Hepatocyte (in vitro differentiated cells): ENCODE results near the gene MAPKAP1. TPM values are rescaled to one million over a fixed set of nuclear protein-coding genes. Genes with fewer than 3 reads are reported as not detected.

ENCODE experiments used
- DNase-seq: peaks from one replicate; pipeline ENCODE4 v3.0.0-alpha.2; 2016; ENCODE audit warnings: low spot score
- H2AFZ ChIP-seq: fragments of 200-600 bp; sonication (generic); 2 replicates; pipeline ENCODE4 v1.6.0; 2016; ENCODE audit warnings: antibody characterized with exemption, mild to moderate bottlenecking
- H3K27ac ChIP-seq: fragments of 200-600 bp; sonication (generic); 2 replicates; pipeline ENCODE4 v1.5.1; 2016; ENCODE audit warnings: mild to moderate bottlenecking
- H3K27me3 ChIP-seq: fragments of 200-600 bp; sonication (generic); 2 replicates; pipeline ENCODE4 v1.6.1; 2016
- H3K36me3 ChIP-seq: fragments of 200-600 bp; sonication (generic); replicated peaks from 2 replicates; pipeline ENCODE4 v1.5.1; 2016; ENCODE audit warnings: low read depth; ENCODE audit not compliant: insufficient read depth
- H3K4me1 ChIP-seq: fragments of 200-600 bp; sonication (generic); 2 replicates; pipeline ENCODE4 v1.5.1; 2016; ENCODE audit warnings: mild to moderate bottlenecking, moderate library complexity; ENCODE audit not compliant: insufficient read depth
- H3K4me2 ChIP-seq: fragments of 200-600 bp; sonication (generic); 2 replicates; pipeline ENCODE4 v1.6.0; 2016
- H3K4me3 ChIP-seq: fragments of 200-600 bp; sonication (generic); 2 replicates; pipeline ENCODE4 v1.5.1; 2016; ENCODE audit warnings: mild to moderate bottlenecking
- H3K79me2 ChIP-seq: fragments of 200-600 bp; sonication (generic); 2 replicates; pipeline ENCODE4 v1.6.0; 2017; ENCODE audit warnings: mild to moderate bottlenecking
- H3K9me2 ChIP-seq: fragments of 200-600 bp; sonication (generic); replicated peaks from 2 replicates; pipeline ENCODE4 v1.6.0; 2017; ENCODE audit warnings: mild to moderate bottlenecking; ENCODE audit not compliant: insufficient read depth
- H3K9me3 ChIP-seq: fragments of 200-600 bp; sonication (generic); 2 replicates; pipeline ENCODE4 v1.5.1; 2016; ENCODE audit warnings: low read depth, mild to moderate bottlenecking
- H4K20me1 ChIP-seq: fragments of 200-600 bp; sonication (generic); 2 replicates; pipeline ENCODE4 v1.6.0; 2016; ENCODE audit warnings: mild to moderate bottlenecking; ENCODE audit not compliant: insufficient read depth, poor library complexity, severe bottlenecking
- EZH2 ChIP-seq: fragments of 200-600 bp; sonication (generic); IDR thresholded peaks from 2 replicates; pipeline ENCODE4 v1.6.1; 2016; ENCODE audit warnings: antibody characterized with exemption, mild to moderate bottlenecking, borderline replicate concordance
- EZH2phosphoT487 ChIP-seq: fragments of 200-600 bp; sonication (generic); IDR thresholded peaks from one replicate; pipeline ENCODE4 v1.6.1; 2018; ENCODE audit warnings: antibody characterized with exemption, mild to moderate bottlenecking, low read depth, moderate library complexity; ENCODE audit not compliant: unreplicated experiment, severe bottlenecking
- WGBS: methylation state at CpG from one replicate; pipeline ENCODE4 v1.1.6; 2016; ENCODE audit warnings: low lambda C conversion rate; ENCODE audit errors: missing lambda C conversion rate; 5-methylcytosine and 5-hydroxymethylcytosine counted together
- polyA plus RNA-seq: library from polyadenylated mRNA; unstranded; fragments of >200 nt; fragmentation: Nextera tagmentation; extraction: Ambion mirVana; gene quantifications from 2 replicates; pipeline ENCODE4 v1.2.1, GENCODE V29; 2016
- total RNA-seq: library from RNA; depleted of rRNA; stranded (reverse); fragments of >200 nt; gene quantifications from 2 replicates; pipeline ENCODE4 v1.2.3, GENCODE V29; 2014
- TF ChIP-seq, protein P1 (sequence below): fragments of 200-600 bp; sonication (generic); IDR thresholded peaks from 2 replicates; pipeline ENCODE4 v1.5.1; 2016; ENCODE audit warnings: antibody characterized with exemption, mild to moderate bottlenecking; ENCODE audit not compliant: poor library complexity

Gene MAPKAP1
- total and polyA plus RNA-seq, 2 experiments from 2014 or later: 74.5 to 79.4 TPM

DNA sequence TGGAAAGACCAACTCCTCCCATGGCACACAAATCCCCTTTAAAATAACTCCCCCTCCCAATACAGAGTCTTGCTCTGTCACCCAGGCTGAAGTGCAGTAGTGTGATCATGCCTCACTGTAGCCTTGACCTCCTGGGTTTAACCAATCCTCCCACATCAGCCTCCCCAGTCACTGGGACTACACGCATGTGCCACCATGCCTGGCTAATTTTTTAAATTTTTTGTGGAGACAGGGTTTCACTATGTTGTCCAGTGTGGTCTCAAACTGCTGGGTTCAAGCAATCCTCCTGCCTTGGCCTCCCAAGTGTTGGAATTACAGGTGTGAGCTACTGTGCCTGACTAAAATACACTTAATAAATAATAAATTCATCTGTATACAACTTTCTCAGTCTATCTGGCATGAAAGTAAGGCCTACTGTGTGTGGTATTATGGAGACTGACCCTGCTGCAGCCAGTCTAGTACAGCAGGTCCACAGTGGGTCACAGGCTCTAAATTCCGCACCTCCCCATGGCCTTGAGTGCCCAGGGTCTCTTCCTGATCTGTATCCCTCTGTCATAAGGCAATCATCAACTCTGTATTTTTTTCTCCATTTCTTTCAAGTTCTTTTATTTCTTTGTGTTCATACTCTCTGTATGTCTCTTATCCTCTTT, 169.4 kb downstream of the MAPKAP1 start:
- Histone ChIP-seq H3K4me3 (no peak overlapping the region), H3K27ac (peak overlapping the region; percentile 47), H3K4me2 (peak overlapping the region; percentile 39), H3K36me3 (no peaks in the 10 kb centered on the region), H3K79me2 (no peaks in the 10 kb centered on the region), H4K20me1 (no peaks in the 10 kb centered on the region), H3K9me2 (no peaks in the 10 kb centered on the region), H3K27me3 (no peaks in the 10 kb centered on the region), H3K9me3 (no peaks in the 10 kb centered on the region), H2AFZ (no peak overlapping the region), H3K4me1 (peaks cover 10% of the 10 kb centered on the region)
- 98% methylated on average over 2 of the region's 2 CpGs for WGBS
- no peak for DNase-seq
- TF ChIP-seq EZH2phosphoT487: no peak
- TF ChIP-seq EZH2: no peak
- TF ChIP-seq, protein P1, sequence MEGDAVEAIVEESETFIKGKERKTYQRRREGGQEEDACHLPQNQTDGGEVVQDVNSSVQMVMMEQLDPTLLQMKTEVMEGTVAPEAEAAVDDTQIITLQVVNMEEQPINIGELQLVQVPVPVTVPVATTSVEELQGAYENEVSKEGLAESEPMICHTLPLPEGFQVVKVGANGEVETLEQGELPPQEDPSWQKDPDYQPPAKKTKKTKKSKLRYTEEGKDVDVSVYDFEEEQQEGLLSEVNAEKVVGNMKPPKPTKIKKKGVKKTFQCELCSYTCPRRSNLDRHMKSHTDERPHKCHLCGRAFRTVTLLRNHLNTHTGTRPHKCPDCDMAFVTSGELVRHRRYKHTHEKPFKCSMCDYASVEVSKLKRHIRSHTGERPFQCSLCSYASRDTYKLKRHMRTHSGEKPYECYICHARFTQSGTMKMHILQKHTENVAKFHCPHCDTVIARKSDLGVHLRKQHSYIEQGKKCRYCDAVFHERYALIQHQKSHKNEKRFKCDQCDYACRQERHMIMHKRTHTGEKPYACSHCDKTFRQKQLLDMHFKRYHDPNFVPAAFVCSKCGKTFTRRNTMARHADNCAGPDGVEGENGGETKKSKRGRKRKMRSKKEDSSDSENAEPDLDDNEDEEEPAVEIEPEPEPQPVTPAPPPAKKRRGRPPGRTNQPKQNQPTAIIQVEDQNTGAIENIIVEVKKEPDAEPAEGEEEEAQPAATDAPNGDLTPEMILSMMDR: no peak

DNA sequence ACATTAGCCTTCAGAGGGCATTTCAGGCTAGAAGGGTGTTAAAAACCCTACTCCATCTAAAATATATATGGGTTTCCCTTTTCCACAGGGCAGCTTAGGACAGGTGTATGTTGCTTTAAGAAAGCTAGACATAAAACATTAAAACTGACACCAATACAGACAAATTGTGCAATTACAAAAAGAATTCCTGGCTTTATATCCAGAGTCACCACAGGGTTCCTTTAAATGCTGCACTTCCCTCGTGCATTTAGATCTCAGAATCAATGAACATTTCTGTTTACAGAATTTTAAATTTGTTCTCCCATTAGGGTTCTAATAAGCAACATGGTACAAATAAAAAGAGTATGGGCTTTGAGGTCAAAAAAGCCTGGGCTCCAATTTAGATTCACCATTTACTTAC, 170.2 kb downstream of the MAPKAP1 start:
- Histone ChIP-seq H3K27ac (no peak overlapping the region), H2AFZ (no peak overlapping the region), H3K9me2 (no peaks in the 10 kb centered on the region), H3K4me2 (no peak overlapping the region), H4K20me1 (no peaks in the 10 kb centered on the region), H3K4me3 (no peak overlapping the region), H3K9me3 (no peaks in the 10 kb centered on the region), H3K4me1 (peaks cover 6% of the 10 kb centered on the region), H3K79me2 (no peaks in the 10 kb centered on the region), H3K36me3 (no peaks in the 10 kb centered on the region), H3K27me3 (no peaks in the 10 kb centered on the region)
- DNase-seq: no peak
- TF ChIP-seq EZH2 (no peak), EZH2phosphoT487 (no peak)
- TF ChIP-seq, protein P1: no peak
- 85% methylated on average over 1 of the region's 1 CpG for WGBS

DNA sequence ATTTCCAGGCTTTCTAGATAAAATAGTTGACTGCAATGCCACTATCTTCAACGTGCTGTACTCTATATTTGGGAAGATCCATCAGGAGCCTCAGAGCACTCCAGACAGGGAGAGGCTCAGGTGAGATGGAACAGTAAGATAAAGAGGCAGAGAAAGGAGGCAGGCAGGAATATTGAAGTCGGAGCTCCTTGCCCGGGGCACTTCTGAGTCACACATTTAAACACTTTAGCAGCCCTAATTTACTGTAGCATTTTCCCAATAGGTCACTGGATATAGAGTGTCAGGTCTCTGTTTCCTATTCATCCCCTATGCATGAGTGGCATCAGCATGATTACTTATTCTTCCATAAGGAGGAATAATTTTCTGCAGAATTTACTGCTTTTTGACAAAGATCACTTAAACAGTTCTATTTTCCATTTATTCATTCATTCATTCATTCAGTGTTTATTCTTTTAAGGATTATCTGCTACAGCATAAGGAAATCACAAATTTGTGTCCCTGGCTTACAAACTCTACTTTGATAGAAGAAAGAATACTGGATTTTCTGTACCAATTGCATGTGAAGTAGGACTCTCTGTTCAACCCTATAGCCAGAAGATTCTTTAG, 170.7 kb downstream of the MAPKAP1 start:
- no peak for DNase-seq
- Histone ChIP-seq H3K9me2 (no peaks in the 10 kb centered on the region), H3K4me1 (peaks cover 6% of the 10 kb centered on the region), H3K27ac (no peak overlapping the region), H3K4me3 (no peak overlapping the region), H3K27me3 (no peaks in the 10 kb centered on the region), H4K20me1 (no peaks in the 10 kb centered on the region), H3K36me3 (no peaks in the 10 kb centered on the region), H2AFZ (no peak overlapping the region), H3K4me2 (no peak overlapping the region), H3K79me2 (no peaks in the 10 kb centered on the region), H3K9me3 (no peaks in the 10 kb centered on the region)
- 51% methylated on average over 3 of the region's 3 CpGs for WGBS
- TF ChIP-seq EZH2phosphoT487 (no peak), EZH2 (no peak)
- TF ChIP-seq, protein P1: no peak
